NT2/D1 (cell line): ENCODE measurements around the gene MAP4K2.

Source experiments
- SUZ12 ChIP-seq: IDR thresholded peaks from 2 replicates; pipeline ENCODE4 v1.6.1; 2011; ENCODE audit not compliant: insufficient read length, insufficient read depth; ENCODE audit errors: extremely low read depth
- YY1 ChIP-seq: IDR thresholded peaks from 2 replicates; pipeline ENCODE4 v1.6.1; 2011; ENCODE audit not compliant: insufficient read length, insufficient read depth
- ZNF274 ChIP-seq: IDR thresholded peaks from 2 replicates; pipeline ENCODE4 v1.6.1; 2011; ENCODE audit warnings: mild to moderate bottlenecking, low read depth, low read length

DNA sequence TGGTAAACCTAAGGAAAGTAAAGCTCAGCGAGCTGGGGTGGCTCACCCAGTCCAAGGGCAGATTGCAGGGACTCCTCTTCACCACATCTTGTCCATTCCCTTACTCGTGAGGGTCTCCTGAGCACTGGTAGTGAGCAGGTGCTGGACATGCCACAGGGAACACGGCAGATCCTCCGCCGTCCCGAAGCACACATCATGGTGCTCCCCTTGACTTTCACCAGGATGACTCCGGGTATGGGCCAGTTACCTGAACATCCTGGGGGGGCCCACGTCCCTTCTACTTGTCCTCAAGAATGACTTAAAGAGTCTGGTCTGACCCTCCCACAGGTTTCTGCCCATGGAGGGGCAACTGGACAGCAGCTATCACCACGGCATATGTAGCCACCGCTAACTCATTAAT lies 16.7 kb downstream of the MAP4K2 start:
- TF ChIP-seq ZNF274 (no peak), SUZ12 (no peak), YY1 (no peak)
